ENCODE results near the gene TRIM43.
"Not testable (repeated sequence)": the region's sequence is repeated elsewhere in the genome, so short reads cannot be mapped to it uniquely, and the experiment has no call there.

TRIM43 gene

DNA sequence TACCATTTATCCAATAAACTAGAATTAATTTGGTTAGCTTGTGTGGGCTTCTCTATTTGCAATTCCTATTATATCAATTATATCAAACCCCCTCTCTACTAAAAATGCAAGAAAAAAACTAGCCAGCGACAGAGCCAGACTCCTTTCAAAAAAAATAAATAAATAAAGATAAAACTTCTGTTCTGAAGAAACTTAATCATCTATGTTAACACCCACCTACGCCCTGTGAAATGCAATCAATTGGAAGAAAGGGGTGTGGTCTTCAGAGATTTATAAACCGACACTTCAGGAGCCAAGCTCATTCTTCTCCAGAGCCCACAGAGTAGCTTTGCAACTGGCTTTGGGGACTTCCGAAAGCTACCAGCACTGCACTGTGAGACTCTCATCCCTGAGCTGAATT, at the start of gene TRIM43:
TSS of gene TRIM43 (plus strand) at position 301 of the 400 bp plus-strand sequence. CDS start 2,023 bp downstream, outside the sequence.
- not testable (repeated sequence) for DNase-seq

- no peak for DNase-seq
These were observed 40.7 kb upstream of the TRIM43 start for GRCh38 chr2:95551055-95551568.

DNA sequence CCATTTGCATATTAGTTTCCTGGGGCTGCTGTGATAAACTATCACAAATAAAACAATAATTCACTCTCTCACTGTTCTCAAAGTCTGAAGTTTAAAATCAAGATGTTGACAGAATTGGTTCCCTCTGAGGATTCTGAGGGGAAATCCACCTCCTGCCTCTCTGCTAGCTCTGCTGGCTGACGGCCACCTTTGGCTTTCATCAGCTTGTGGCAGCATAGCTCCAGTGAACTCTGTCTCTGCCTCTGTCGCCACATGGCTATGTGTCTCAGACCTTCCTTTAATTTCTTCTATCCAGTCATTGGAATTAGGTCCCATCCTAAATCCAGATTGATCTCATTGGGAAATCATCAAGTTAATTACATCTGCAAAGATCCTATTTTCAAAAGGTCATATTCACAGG, 38.9 kb upstream of the TRIM43 start:
- DNase-seq, result no peak

- no peak for DNase-seq
These were observed 22.6 kb upstream of the TRIM43 start for GRCh38 chr2:95569170-95569569.

- no peak for DNase-seq
These were observed 17.9 kb upstream of the TRIM43 start for GRCh38 chr2:95573866-95574265.

- no peak for DNase-seq
These were observed 17.3 kb upstream of the TRIM43 start for GRCh38 chr2:95574506-95574905.

DNA sequence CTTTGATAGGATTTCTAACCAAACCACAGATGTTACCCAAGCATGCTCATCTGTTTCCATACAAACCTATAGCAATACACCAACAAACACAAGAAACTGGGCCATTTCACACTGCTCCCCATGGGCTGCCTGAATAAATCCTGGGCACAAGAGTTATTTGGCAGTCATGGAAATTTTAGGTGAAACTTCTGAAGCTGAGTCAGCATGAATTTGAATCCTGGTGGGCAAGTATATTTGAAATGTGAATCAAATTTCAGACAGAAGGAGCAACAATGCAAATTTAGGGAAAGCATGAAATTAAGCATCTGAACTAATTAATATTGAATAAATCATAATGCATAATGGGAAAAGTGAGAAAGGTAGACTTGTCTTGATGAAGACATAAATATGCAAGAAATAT, 15.9 kb upstream of the TRIM43 start:
- no peak for DNase-seq

- no peak for DNase-seq
These were observed 13.3 kb upstream of the TRIM43 start for GRCh38 chr2:95578539-95578938.

GRCh38 chr2:95583545-95583944, 8.3 kb upstream of the TRIM43 start:
- not testable (repeated sequence) for DNase-seq

DNA sequence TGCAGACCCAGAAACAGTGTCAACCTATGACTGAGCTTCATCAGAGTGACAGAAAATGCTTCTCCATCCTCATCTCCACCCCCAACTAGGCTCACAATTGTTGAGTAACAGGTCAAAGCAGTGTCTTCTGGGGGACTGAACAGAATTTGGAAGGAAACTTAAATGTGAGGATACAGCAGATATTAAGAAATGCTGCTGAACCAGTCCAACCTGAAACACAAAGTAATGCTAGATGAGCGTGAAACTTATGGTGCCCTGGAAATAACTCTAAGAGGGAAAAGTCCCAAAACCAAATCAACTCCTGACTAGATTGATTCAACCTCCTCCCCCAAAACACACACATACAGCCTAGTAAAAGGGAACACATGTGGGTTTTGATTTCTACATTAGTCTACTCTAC, 7.5 kb upstream of the TRIM43 start:
- DNase-seq, result not testable (repeated sequence)

- DNase-seq, result not testable (repeated sequence)
These were observed 1.8 kb upstream of the TRIM43 start for GRCh38 chr2:95589777-95590536.

DNA sequence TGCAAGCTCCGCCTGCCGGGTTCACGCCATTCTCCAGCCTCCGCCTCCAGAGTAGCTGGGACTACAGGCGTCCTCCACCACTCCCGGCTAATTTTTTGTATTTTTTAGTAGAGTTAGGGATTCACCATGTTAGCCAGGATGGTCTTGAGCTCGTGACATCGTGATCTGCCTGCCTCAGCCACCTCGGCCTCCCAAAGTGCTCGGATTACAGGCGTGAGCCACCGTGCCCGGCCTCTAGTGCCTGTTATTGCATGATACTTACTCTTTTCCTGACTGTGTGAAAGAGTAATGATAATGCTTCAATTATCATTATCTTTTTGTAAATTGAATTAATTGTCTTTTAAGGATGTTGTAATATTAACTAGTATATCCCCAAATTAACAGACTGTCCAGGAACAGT, 1.2 kb downstream of the TRIM43 start:
- not testable (repeated sequence) for DNase-seq

GRCh38 chr2:95595012-95595411, 3.2 kb downstream of the TRIM43 start:
- DNase-seq, result not testable (repeated sequence)

- not testable (repeated sequence) for DNase-seq
These were observed 9.5 kb downstream of the TRIM43 start for GRCh38 chr2:95601301-95601700.

DNA sequence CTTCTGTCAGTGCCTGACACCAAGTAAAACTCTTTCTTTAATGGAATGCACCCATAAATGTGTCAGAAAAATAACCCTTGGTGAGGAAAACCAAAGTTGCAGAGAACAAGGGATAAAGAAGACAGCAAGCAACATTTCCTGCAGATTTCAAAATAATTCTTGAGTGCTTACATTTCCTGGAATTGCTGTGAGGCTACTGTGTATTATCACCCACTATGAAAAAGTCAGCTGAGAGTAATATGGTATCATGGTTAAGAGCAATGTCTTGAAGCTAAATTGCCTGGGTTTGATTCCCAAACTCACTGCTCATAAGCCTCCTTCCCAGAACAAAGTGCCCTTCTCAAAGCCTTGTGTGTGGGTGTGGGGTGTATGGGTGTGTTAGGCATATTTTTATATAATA, 10.3 kb downstream of the TRIM43 start:
- DNase-seq, result not testable (repeated sequence)

DNA sequence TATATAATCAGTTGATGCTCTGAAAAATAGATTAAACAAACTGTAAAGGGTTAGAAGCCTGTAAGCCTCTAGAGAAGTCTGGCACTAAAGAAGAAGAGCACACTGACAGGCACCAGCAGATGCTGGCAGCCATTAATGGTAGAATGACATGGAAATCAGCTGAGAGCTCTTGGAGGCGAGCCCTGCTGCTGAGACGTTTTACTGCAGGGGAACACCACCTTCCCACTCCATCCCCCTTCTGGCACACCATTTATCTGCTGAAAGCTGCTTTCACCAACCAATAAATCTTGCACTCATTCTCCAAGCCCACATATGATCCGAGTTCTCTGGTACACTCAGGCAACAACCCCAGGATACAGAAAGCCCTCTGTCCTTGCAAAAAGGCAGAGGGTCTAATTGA, 16.6 kb downstream of the TRIM43 start:
- DNase-seq, result not testable (repeated sequence)

DNA sequence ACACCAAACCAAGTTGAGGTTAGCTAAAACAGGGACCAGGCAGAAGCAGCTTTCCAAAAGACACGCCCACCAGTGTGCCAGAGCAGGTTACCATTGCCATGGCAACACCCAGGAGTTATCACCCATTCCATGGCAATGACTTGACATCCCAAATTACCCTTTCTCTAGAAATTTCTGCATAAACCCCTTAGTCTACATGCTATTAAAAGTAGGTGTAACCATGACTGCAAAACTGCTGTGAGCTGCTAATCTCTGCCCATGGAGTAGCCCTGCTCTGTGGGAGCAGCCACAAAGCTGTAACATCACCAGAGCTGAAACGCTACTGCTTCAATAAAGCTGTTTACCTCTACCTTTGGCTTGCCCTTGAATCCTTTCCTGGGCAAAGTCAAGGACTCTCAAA, 18.0 kb downstream of the TRIM43 start:
- not testable (repeated sequence) for DNase-seq

DNA sequence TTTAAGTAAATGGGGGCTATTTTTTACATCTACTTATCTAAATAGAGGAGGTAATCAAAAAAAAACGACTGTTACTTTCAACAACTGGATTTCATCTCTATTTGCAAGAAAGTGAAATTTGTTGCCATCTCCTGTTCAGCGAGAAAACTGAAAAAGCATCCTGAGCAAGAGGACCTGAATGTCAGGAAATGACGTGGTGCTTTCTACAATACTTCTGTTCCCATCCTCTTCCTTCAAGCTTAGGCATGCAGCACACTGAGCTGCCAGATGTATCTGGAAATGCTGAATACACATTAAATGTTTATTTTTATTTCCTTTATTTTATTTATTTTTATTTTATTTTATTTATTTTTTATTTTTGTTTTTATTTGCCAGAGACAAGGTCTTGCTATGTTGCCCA, 21.2 kb downstream of the TRIM43 start:
- DNase-seq, result not testable (repeated sequence)

DNA sequence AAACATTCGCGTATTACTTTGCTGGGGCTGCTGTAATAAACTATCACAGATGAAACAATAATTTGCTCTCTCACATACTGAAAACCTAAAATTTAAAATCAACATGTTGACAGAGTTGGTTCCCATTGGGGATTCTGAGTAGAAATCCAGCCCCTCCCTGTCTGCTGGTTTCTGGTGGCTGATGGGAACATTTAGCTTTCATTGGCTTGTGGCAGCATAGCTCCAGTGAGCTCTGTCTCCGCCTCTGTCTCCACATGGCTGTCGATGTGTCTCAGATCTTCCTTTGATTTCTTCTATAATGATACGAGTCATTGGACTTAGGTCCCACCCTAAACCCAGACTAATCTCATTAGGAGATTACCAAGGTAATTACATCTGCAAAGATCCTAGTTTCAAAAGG, 30.9 kb downstream of the TRIM43 start:
- not testable (repeated sequence) for DNase-seq

DNA sequence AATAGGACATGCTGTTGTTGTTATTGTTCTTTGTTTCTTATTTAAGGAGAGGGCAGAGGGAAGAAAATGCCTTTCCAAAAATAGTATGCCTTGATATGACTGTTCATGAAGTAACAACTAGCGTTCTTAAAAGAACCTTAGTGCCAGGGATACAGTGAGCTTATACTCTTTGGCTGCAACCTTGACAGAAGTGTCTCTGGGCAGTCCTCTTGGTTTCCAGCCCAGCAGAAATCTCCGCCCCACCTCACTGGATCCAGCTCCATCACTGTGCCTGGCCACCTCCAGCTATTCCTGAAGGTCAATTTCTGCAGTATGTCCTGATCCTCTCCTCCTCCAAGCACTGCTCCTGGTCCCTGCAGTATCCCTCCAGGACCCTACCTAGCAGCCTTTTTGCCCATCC, 39.2 kb downstream of the TRIM43 start:
- not testable (repeated sequence) for DNase-seq

GRCh38 chr2:95633626-95634259, 41.9 kb downstream of the TRIM43 start:
- not testable (repeated sequence) for DNase-seq

GRCh38 chr2:95640515-95641288, 48.9 kb downstream of the TRIM43 start:
- DNase-seq, result not testable (repeated sequence)

DNA sequence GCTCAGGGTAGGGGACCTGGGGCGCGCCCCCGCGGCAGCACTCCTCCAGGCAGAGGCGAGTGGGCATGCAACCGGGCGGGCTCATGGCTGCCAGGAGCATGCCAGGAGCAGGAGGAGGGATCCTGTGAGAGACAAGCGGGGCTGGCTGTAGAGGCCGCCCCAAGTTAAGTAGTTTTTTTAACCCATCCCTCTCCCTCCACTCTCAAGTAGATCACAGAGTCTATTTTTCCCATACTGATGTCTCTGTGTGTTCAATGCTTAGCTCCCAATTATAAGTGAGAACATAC, 49.4 kb downstream of the TRIM43 start:
- not testable (repeated sequence) for DNase-seq

DNA sequence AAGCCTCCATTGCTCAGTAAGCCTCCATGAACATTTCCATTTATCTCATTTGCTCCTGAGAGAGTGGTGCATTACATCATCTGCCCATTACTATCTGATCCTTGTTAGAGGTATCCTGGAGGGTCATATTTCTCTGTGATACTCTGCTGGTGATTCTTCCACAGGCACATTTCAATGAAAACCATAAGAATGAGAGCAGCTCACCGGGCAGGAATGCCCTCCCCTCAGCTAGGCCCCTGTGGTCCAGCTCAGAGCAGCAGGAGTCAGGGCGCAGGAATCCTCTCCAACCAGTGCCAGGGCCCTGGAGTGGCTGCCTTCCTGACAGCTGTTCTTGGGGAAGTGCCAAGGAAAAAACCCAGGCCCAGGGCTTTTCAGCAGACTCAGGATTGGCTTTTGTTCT, 50.0 kb downstream of the TRIM43 start:
- not testable (repeated sequence) for DNase-seq
